Measurements from ENCODE around the gene ABHD14A.

Gene ABHD14A

GRCh38 chr3:51997935-51998596 is 23.2 kb downstream of the ABHD14A start:
- no peak overlapping the region for H3K9ac ChIP-seq (ENCODE audit: low read length)
- peaks cover 8% of the 10 kb centered on the region for H3K4me1 ChIP-seq (ENCODE audit: low read length)
- no peak overlapping the region for H3K4me2 ChIP-seq (ENCODE audit: low read depth, low read length)

GRCh38 chr3:51998774-51999173 is 23.9 kb downstream of the ABHD14A start:
- no peak for DNase-seq
- H3K4me2 ChIP-seq (ENCODE audit: low read depth, low read length), result no peak overlapping the region
- H3K27ac ChIP-seq (ENCODE audit: low read length), result no peak overlapping the region
- H2AFZ ChIP-seq (ENCODE audit: low read length), result no peak overlapping the region
- H3K36me3 ChIP-seq (replicated peaks; ENCODE audit: insufficient read depth, low read length), result peaks cover 10% of the 10 kb centered on the region; the same call in 1 of the 2 replicates
- peaks cover 12% of the 10 kb centered on the region; the same call in 1 of the 2 replicates for H3K27me3 ChIP-seq (replicated peaks; ENCODE audit: insufficient read depth, low read length)
- peaks cover 19% of the 10 kb centered on the region for H3K79me2 ChIP-seq (ENCODE audit: low read length)
- H3K4me1 ChIP-seq (ENCODE audit: low read length), result peaks cover 8% of the 10 kb centered on the region
- H3K9me3 ChIP-seq (replicated peaks; ENCODE audit: insufficient read depth, low read length), result no peaks in the 10 kb centered on the region
- peaks cover 16% of the 10 kb centered on the region for H3F3A ChIP-seq (ENCODE audit: insufficient read depth, low read length)
- no peak overlapping the region for H3K9ac ChIP-seq (ENCODE audit: low read length)
- no peak overlapping the region for H3K4me3 ChIP-seq (ENCODE audit: low read length)
- no peaks in the 10 kb centered on the region for H4K20me1 ChIP-seq (ENCODE audit: insufficient read depth, low read length)
- no peaks in the 10 kb centered on the region for H3K9me2 ChIP-seq (replicated peaks; ENCODE audit: insufficient read depth, low read length)
- TF ChIP-seq EZH2 (optimal IDR thresholded peaks at IDR 0.05; ENCODE audit: low read depth, low read length), result no peak
- no peak for TF ChIP-seq CTCF (IDR thresholded peaks at IDR 0.05; ENCODE audit: low read length)
- TF ChIP-seq EZH2phosphoT487 (IDR thresholded peaks at IDR 0.05; ENCODE audit: low read length), result no peak

More at GRCh38 chr3:51997935-51998596, 23.2 kb downstream of the ABHD14A start:
- H4K20me1 ChIP-seq (ENCODE audit: insufficient read depth, low read length), result no peaks in the 10 kb centered on the region
- no peak overlapping the region for H2AFZ ChIP-seq (ENCODE audit: low read length)
- no peaks in the 10 kb centered on the region for H3K9me2 ChIP-seq (replicated peaks; ENCODE audit: insufficient read depth, low read length)
- peaks cover 12% of the 10 kb centered on the region; the same call in 1 of the 2 replicates for H3K27me3 ChIP-seq (replicated peaks; ENCODE audit: insufficient read depth, low read length)
- no peak for DNase-seq
- peaks cover 10% of the 10 kb centered on the region; the same call in 1 of the 2 replicates for H3K36me3 ChIP-seq (replicated peaks; ENCODE audit: insufficient read depth, low read length)
- peaks cover 16% of the 10 kb centered on the region for H3F3A ChIP-seq (ENCODE audit: insufficient read depth, low read length)
- peaks cover 23% of the 10 kb centered on the region for H3K79me2 ChIP-seq (ENCODE audit: low read length)
- no peak for TF ChIP-seq EZH2 (optimal IDR thresholded peaks at IDR 0.05; ENCODE audit: low read depth, low read length)
- H3K9me3 ChIP-seq (replicated peaks; ENCODE audit: insufficient read depth, low read length), result no peaks in the 10 kb centered on the region
- H3K4me3 ChIP-seq (ENCODE audit: low read length), result no peak overlapping the region
- no peak overlapping the region for H3K27ac ChIP-seq (ENCODE audit: low read length)

GRCh38 chr3:51999846-52000245 is 25.0 kb downstream of the ABHD14A start:
- H3K4me2 ChIP-seq (ENCODE audit: low read depth, low read length), result no peak overlapping the region
- TF ChIP-seq CTCF (IDR thresholded peaks at IDR 0.05; ENCODE audit: low read length) (no peak), EZH2phosphoT487 (IDR thresholded peaks at IDR 0.05; ENCODE audit: low read length) (no peak), EZH2 (optimal IDR thresholded peaks at IDR 0.05; ENCODE audit: low read depth, low read length) (no peak)
- H3K9me2 ChIP-seq (replicated peaks; ENCODE audit: insufficient read depth, low read length), result no peaks in the 10 kb centered on the region
- H3K4me1 ChIP-seq (ENCODE audit: low read length), result 0 out of 2 replicates have a peak, but pooled peaks cover under 1% of the 10 kb centered on the region
- no peak overlapping the region for H2AFZ ChIP-seq (ENCODE audit: low read length)
- H3K27ac ChIP-seq (ENCODE audit: low read length), result no peak overlapping the region
- DNase-seq, result no peak
- H4K20me1 ChIP-seq (ENCODE audit: insufficient read depth, low read length), result no peaks in the 10 kb centered on the region
- peaks cover 6% of the 10 kb centered on the region for H3F3A ChIP-seq (ENCODE audit: insufficient read depth, low read length)
- no peak overlapping the region for H3K4me3 ChIP-seq (ENCODE audit: low read length)
- H3K36me3 ChIP-seq (replicated peaks; ENCODE audit: insufficient read depth, low read length), result 0 out of 2 replicates have a peak, but pooled peaks cover under 1% of the 10 kb centered on the region
- no peak overlapping the region for H3K9ac ChIP-seq (ENCODE audit: low read length)
- H3K79me2 ChIP-seq (ENCODE audit: low read length), result peaks cover 9% of the 10 kb centered on the region
- peaks cover 12% of the 10 kb centered on the region; the same call in 1 of the 2 replicates for H3K27me3 ChIP-seq (replicated peaks; ENCODE audit: insufficient read depth, low read length)
- no peaks in the 10 kb centered on the region for H3K9me3 ChIP-seq (replicated peaks; ENCODE audit: insufficient read depth, low read length)

All from MM.1S (cell line).